Activated naive CD4-positive, alpha-beta T cell treated with anti-CD3 and anti-CD28 coated beads, Interleukin-2, amount 50 U/mL, for 72 hours (primary cell): ENCODE measurements around the gene ZNF580. TPM values are rescaled to one million over a fixed set of nuclear protein-coding genes. Genes with fewer than 3 reads are reported as not detected.
A peak's percentile ranks its signal among the peaks of the same experiment; 100 is the strongest.

Experiments used
- ATAC-seq, 2 donors: fragments of 150-1000 bp; cut with Tn5 transposase; 2 replicates each; pipeline ENCODE4 v1.10.0; 2021; ENCODE audit warnings: mild to moderate bottlenecking in 2 of 2, moderate library complexity in 2 of 2
- DNase-seq, 2 donors: peaks; one replicate each; pipeline ENCODE4 v3.0.0; 2021 to 2022; ENCODE audit warnings: low spot score in 2 of 2
- H3K27ac Mint-ChIP-seq, 2 donors: one replicate each; pipeline ENCODE4 v1.8.0; 2022; ENCODE audit warnings: mild to moderate bottlenecking in 2 of 2, mixed read lengths in 2 of 2
- H3K36me3 Mint-ChIP-seq, 2 donors: one replicate each; pipeline ENCODE4 v1.8.0; 2022; ENCODE audit warnings: mixed read lengths in 2 of 2
- H3K9me3 Mint-ChIP-seq, 2 donors: one replicate each; pipeline ENCODE4 v1.8.0; 2022; ENCODE audit warnings: mixed read lengths in 2 of 2
- total RNA-seq, 2 donors: library from RNA; stranded (reverse); gene quantifications; one replicate each; pipeline ENCODE4 v1.2.3, GENCODE V29; 2022

The ZNF580 gene
- 10 to 100 TPM; 18.2 to 33.9 TPM for total RNA-seq

- DNase-seq (peak in 1 of 2 donors; percentile 72), ATAC-seq (peak in 1 of 2 donors; percentile 47)
- Mint-ChIP-seq H3K36me3 (peaks cover 36 to 66% of the 10 kb centered on the region in 2 donors), H3K9me3 (peaks cover 4% of the 10 kb centered on the region in 2 donors), H3K27ac (peak within 1 kb of the TSS; percentile 88 to 96)
These were observed at the start of gene ZNF580 for GRCh38 chr19:55640577-55641425. Gene ZNF580, plus strand, starts transcription at chr19:55641002. Its CDS starts 1,507 bp downstream, at chr19:55642509.

GRCh38 chr19:55591555-55591954 lies 49.2 kb upstream of the ZNF580 start:
- no peak for ATAC-seq
- no peaks in the 10 kb centered on the region for H3K9me3 Mint-ChIP-seq
- no peak overlapping the region for H3K27ac Mint-ChIP-seq
- no peak for DNase-seq
- H3K36me3 Mint-ChIP-seq = peaks cover 16 to 20% of the 10 kb centered on the region in 2 donors

- DNase-seq = no peak
- H3K27ac Mint-ChIP-seq = no peak overlapping the region
- no peak for ATAC-seq
These were observed 48.3 kb upstream of the ZNF580 start for GRCh38 chr19:55592391-55593090.

GRCh38 chr19:55593096-55593772 lies 47.6 kb upstream of the ZNF580 start:
- Mint-ChIP-seq H3K27ac (no peak overlapping the region), H3K9me3 (no peaks in the 10 kb centered on the region), H3K36me3 (peaks cover 21 to 26% of the 10 kb centered on the region in 2 donors)
- DNase-seq (no peak), ATAC-seq (no peak)

More at GRCh38 chr19:55592391-55593090, 48.3 kb upstream of the ZNF580 start:
- no peaks in the 10 kb centered on the region for H3K9me3 Mint-ChIP-seq
- peaks cover 21 to 26% of the 10 kb centered on the region in 2 donors for H3K36me3 Mint-ChIP-seq

- peaks cover 26 to 27% of the 10 kb centered on the region in 2 donors for H3K36me3 Mint-ChIP-seq
- peaks cover 0 to 5% of the 10 kb centered on the region in 2 donors for H3K9me3 Mint-ChIP-seq
- ATAC-seq = no peak
- DNase-seq = no peak
- H3K27ac Mint-ChIP-seq = no peak overlapping the region
These were observed 45.7 kb upstream of the ZNF580 start for GRCh38 chr19:55594996-55595545.

- H3K27ac Mint-ChIP-seq = no peak overlapping the region
- DNase-seq (no peak), ATAC-seq (no peak)
- peaks cover 0 to 5% of the 10 kb centered on the region in 2 donors for H3K9me3 Mint-ChIP-seq
- H3K36me3 Mint-ChIP-seq = peaks cover 26 to 33% of the 10 kb centered on the region in 2 donors
These were observed 44.5 kb upstream of the ZNF580 start for GRCh38 chr19:55596304-55596703.

GRCh38 chr19:55597501-55597921 lies 43.3 kb upstream of the ZNF580 start:
- peaks cover 0 to 5% of the 10 kb centered on the region in 2 donors for H3K9me3 Mint-ChIP-seq
- H3K27ac Mint-ChIP-seq = no peak overlapping the region
- no peak for ATAC-seq
- H3K36me3 Mint-ChIP-seq = peaks cover 26 to 35% of the 10 kb centered on the region in 2 donors
- no peak for DNase-seq

- ATAC-seq (no peak), DNase-seq (no peak)
- peak overlapping the region; percentile 40 to 99 for H3K27ac Mint-ChIP-seq
- H3K36me3 Mint-ChIP-seq = peaks cover 26 to 35% of the 10 kb centered on the region in 2 donors
- peaks cover 0 to 5% of the 10 kb centered on the region in 2 donors for H3K9me3 Mint-ChIP-seq
These were observed 42.8 kb upstream of the ZNF580 start for GRCh38 chr19:55598034-55598433.

GRCh38 chr19:55598719-55599467 lies 41.9 kb upstream of the ZNF580 start:
- ATAC-seq (peak; percentile 67 to 78), DNase-seq (peak; percentile 95 to 96)
- Mint-ChIP-seq H3K27ac (peak overlapping the region; percentile 99), H3K9me3 (peaks cover 0 to 5% of the 10 kb centered on the region in 2 donors), H3K36me3 (peaks cover 34 to 35% of the 10 kb centered on the region in 2 donors)

GRCh38 chr19:55599468-55599841 lies 41.3 kb upstream of the ZNF580 start, which contains the start of gene FIZ1:
Gene FIZ1, minus strand, starts transcription at chr19:55599517. Its CDS starts 1,652 bp downstream, at chr19:55597865.
- ATAC-seq (peak; percentile 78 to 80), DNase-seq (peak; percentile 94 to 97)
- Mint-ChIP-seq H3K27ac (peak within 1 kb of the TSS; percentile 99), H3K36me3 (peaks cover 34 to 35% of the 10 kb centered on the region in 2 donors), H3K9me3 (peaks cover 0 to 5% of the 10 kb centered on the region in 2 donors)

GRCh38 chr19:55599842-55600661 lies 40.8 kb upstream of the ZNF580 start, which contains the start of gene ZNF524:
Gene ZNF524, plus strand, starts transcription at chr19:55600288. Its CDS starts 1,825 bp downstream, at chr19:55602113.
- ATAC-seq (peak; percentile 60 to 62), DNase-seq (peak; percentile 83 to 93)
- peaks cover 0 to 5% of the 10 kb centered on the region in 2 donors for H3K9me3 Mint-ChIP-seq
- H3K27ac Mint-ChIP-seq = peak within 1 kb of the TSS; percentile 99
- peaks cover 29 to 31% of the 10 kb centered on the region in 2 donors for H3K36me3 Mint-ChIP-seq

GRCh38 chr19:55600662-55601028 lies 40.2 kb upstream of the ZNF580 start:
- H3K36me3 Mint-ChIP-seq = peaks cover 23 to 25% of the 10 kb centered on the region in 2 donors
- ATAC-seq (no peak), DNase-seq (no peak)
- H3K27ac Mint-ChIP-seq = peak overlapping the region in 1 of 2 donors; percentile 91
- H3K9me3 Mint-ChIP-seq = peaks cover 0 to 5% of the 10 kb centered on the region in 2 donors

- ATAC-seq (no peak), DNase-seq (no peak)
- Mint-ChIP-seq H3K9me3 (peaks cover 0 to 5% of the 10 kb centered on the region in 2 donors), H3K36me3 (peaks cover 22 to 24% of the 10 kb centered on the region in 2 donors), H3K27ac (peak overlapping the region; percentile 74 to 91)
These were observed 39.7 kb upstream of the ZNF580 start for GRCh38 chr19:55601084-55601483.

- Mint-ChIP-seq H3K36me3 (peaks cover 22 to 25% of the 10 kb centered on the region in 2 donors), H3K27ac (peak overlapping the region in 1 of 2 donors; percentile 91), H3K9me3 (peaks cover 0 to 5% of the 10 kb centered on the region in 2 donors)
- no peak for DNase-seq
- ATAC-seq = no peak
These were observed 38.4 kb upstream of the ZNF580 start for GRCh38 chr19:55602104-55603001.
